Measurements from ENCODE around the gene CABS1.

- TF ChIP-seq CTCF (optimal IDR thresholded peaks at IDR 0.05 in 1 of 3, IDR thresholded peaks at IDR 0.05 in 1 of 3, conservative IDR thresholded peaks at IDR 0.05 in 1 of 3; ENCODE audit: extremely low read depth in 1 of 3, insufficient read depth in 2 of 3, low read length in 3 of 3) (no peak), EZH2 (IDR thresholded peaks at IDR 0.05; ENCODE audit: low read length) (no peak)
Measured at GRCh38 chr4:70364002-70364401, 29.2 kb downstream of the CABS1 start.
